Activated CD8-positive, alpha-beta memory T cell treated with anti-CD3 and anti-CD28 coated beads, Interleukin-2, amount 50 U/mL, for 1 hour (primary cell): ENCODE data around the gene NUP43.
"Not testable (repeated sequence)": the region's sequence is repeated elsewhere in the genome, so short reads cannot be mapped to it uniquely, and the experiment has no call there.

Experiments
- DNase-seq: peaks from one replicate; pipeline ENCODE4 v3.0.0-alpha.2; 2020; ENCODE audit errors: extremely low read depth

NUP43 gene

DNA sequence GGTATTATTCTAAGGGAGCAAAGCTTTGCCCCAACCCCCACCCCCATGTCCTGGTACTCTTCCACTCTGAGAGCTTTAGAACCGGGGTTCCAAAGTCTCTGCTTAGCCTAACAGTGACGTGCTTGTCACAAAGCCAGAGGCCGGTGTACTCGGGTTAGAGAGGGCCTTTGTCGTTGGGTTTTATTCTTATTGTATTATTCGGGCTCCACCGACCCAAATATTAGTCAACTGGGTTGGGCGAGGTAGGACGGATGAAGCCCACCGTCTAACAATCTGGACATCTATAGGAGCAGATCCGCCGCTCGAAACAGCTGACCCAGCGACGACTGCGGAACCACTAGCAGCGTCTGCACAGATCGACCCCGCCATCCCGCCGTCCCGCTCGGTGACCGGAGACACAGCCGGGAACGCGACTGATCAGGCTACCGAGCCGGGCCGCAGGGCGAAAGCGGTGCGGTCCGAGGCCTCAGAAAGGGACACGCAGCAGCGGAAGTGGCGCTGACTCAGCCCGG is 2.8 kb upstream of the NUP43 start:
- not testable (repeated sequence) for DNase-seq

DNA sequence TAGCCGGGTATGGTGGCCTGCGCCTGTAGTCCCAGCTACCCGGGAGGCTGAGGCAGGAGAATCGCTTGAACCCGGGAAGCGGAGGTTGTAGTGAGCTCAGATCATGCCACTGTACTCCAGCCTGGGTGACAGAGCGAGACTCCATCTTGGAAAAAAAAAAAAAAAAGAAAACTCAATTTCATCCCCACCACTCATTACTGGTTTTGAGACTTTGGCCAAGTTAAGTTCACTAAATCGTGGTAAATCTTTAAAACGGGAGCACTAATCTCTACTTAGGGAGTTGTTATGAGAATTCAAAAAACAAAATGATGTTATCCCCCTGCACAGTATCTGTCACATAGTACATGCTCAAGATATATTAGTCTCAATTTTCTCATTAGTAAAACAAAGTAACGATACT is 1.1 kb downstream of the NUP43 start:
- not testable (repeated sequence) for DNase-seq

DNA sequence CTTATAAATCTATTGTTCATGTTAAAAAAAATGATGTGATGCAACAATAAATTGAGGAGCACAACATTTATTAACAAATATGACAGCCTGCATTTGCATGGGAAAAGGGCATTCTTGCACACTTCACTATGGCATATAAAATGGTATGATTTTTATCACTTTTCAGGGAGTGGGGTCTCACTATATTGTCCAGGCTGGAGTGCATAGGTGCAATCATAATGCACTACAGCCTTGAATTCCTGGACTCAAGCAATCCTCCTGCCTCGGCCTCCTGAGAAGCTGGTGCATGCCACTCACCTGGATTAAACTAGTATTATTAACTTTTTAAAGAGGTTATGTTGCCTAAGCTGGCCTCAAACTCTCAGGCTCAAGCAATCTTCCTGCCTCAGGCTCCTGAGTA is 11.4 kb downstream of the NUP43 start:
- DNase-seq, result no peak

DNA sequence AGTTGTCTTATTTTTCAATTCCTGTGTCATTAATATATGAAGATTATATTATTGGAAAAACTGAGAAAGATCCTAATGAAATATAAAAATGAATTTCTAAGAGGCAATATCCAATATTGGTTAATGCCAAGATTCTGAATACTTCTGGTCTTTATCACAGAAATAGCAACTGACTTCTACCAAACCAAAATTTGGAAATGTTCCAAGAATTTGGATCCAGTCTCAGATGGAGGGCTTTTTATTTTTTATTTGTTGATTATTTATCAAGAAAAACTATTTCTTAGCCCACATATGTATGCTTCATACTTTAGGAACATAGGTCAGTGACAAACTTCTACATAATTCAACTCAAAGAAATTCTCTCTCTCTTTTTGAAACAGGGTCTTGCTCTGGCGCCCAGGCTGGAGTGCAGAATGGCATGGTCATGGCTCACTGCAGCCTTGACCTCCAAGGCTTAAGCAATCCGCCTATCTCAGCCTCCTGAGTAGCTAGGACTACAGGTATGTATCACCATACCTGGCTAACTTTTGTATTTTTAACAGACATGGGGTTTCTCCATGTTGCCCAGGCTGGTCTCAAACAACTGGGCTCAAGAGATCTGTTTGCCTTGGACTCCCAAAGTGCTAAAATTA is 13.1 kb downstream of the NUP43 start:
- no peak for DNase-seq

DNA sequence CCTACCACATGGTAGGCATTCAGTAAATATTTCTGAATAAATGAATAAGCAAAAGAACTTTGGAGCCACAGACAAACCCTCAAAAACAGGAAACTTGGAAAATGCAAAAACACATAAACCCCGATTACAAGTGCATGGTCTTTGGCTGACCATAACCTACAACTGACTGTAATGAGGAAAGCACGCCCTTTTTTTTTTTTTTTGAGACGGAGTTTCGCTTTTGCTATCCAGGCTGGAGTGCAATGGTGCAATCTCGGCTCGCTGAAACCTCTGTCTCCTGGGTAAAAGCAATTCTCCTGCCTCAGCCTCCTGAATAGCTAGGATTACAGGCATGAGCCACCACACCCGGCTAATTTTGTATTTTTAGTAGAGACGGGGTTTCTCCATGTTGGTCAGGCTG is 16.5 kb downstream of the NUP43 start:
- DNase-seq, result no peak

DNA sequence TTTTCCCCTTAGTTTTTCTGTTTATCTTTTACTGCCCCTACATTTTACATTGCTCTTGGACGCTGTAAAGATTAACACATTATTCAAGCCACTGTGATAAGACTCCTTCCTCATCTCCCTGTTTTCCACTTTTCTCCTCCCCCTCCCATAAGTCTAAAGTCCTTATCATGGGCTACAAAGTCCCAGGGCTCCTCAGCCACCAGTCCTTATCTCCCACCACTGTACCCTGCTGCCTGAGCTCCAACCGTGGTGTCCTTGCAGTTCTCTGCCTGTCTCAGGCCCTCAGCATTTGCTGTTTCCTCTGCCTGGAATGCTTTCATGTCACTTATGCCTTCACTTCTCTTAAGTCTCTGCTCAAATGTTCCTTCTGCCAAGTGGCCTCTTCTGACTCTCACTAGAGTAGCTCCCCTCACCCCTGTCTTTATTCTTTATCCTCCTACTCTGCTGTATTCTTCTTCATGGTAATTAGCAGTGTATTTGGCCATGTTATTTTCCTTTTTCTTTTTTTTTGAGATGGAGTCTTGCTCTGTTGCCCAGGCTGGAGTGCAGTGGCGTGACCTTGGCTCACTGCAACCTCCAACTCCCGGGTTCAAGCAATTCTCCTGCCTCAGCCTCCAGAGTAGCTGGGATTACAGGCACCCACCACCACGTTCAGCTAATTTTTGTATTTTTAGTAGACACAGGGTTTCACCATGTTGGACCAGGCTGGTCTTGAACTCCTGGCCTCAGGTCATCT is 17.7 kb downstream of the NUP43 start:
- DNase-seq, result no peak

DNA sequence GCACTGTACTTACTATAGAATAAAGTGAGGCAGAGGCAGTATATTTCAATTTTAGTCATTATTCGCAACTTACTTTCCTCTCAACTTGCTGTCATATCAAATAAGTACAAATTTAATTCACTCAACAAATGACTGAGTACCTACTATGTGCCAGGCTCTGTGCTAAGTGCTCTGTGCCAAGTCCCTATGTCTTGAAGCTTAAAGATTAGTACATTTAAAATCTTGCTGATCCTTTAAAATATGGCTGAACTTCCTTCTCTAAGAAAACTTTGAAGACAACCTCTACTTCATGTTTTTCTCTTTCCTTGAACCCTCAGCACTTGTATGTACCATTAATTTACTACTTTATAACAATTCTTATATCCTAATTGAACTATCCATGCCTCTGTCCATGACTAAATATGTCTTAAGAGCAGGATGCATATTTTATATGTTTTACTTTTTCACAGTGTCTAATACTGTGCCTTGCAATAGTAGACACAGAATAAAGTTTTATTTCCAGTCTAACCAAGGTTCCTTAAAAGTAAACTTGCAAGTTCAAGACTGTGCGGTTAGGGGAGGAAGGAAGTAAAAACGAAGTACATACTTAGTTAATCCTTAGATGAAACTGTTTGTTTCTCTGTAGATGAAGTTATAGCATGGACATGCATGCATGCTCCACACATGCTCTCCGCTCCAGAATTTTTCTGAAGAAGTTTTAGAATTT is 18.4 kb downstream of the NUP43 start:
- no peak for DNase-seq

DNA sequence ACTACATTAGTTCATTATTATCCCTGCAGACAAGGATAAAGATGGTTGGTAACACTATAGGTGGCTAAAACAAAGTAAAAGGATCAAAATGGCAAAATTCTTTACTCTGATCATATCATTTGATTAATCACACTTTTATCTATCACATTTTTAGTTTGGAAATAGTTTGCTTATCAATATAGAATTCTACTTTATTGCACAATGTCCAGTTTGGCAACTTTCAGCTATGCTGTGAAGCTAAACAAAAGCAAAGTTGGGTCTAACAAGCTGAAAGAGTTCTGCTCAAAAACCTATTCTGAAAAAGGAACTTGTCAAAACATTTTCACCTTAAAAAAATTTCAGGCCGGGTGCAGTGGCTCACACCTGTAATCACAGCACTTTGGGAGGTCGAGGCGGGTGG is 20.5 kb downstream of the NUP43 start:
- DNase-seq, result no peak

DNA sequence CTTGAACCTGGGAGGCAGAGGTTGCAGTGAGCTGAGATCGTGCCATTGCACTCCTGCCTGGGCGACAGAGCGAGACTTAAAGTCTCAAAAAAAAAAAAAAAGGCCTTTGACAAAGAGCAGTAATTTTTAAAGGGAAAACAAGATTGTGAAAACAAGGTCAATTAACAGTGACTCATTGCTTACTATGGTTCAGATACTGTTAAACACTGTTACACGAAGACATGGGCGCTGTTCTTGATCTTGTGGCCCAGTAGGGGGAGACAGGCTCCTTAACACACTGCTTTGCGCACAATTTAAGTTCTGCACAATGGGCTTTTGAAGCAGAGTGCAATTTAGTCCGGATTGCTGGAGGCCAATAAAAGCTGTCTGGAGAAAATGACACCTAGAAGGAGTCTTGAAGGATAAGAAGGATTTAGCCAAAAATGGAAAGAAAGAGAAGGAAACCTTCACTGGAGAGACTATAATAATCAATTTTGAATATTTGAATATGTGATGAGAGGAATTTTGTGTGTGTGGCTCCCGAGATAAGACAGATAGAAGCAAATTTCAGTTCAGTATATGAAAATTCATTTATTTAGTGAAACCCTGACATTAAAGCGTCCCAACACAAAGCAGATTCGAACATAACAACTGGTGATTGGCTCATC is 22.4 kb downstream of the NUP43 start:
- no peak for DNase-seq

DNA sequence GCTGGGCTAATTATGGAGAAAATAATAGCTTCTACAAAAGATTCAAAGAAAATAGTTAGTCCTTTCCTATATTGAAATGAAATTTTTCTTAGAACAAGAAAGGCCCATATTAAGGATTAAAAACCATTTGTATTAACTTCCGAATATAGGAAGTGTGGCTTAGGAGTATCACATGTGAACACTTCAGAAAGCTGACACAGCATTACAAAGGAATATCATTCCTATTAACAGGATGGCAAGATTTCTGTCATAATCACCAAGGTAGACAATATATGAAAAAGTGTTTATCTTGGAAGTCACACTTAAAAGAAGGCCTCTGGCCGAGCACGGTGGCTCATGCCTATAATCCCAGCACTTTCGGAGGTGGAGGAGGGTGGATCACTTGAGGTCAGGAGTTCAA is 23.1 kb downstream of the NUP43 start:
- no peak for DNase-seq

DNA sequence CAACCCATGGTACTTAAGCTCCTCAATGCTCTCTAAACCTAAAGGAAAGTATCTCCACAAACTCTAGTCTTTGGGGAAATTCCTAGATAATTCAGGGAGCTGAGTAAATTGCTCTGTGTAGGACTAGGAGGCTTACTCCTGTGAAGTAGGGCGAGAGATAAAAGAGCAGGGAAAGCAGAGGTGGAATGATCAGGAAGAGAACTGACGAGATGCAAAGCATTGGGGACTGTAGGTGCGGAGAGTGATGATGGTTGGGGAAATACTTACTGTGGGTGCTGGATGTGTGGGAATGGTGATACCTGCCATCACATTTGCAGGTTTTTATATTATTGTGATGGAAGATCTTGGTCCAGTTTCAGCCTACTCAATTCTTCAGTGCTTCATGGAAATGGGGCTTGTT is 26.8 kb downstream of the NUP43 start:
- no peak for DNase-seq

DNA sequence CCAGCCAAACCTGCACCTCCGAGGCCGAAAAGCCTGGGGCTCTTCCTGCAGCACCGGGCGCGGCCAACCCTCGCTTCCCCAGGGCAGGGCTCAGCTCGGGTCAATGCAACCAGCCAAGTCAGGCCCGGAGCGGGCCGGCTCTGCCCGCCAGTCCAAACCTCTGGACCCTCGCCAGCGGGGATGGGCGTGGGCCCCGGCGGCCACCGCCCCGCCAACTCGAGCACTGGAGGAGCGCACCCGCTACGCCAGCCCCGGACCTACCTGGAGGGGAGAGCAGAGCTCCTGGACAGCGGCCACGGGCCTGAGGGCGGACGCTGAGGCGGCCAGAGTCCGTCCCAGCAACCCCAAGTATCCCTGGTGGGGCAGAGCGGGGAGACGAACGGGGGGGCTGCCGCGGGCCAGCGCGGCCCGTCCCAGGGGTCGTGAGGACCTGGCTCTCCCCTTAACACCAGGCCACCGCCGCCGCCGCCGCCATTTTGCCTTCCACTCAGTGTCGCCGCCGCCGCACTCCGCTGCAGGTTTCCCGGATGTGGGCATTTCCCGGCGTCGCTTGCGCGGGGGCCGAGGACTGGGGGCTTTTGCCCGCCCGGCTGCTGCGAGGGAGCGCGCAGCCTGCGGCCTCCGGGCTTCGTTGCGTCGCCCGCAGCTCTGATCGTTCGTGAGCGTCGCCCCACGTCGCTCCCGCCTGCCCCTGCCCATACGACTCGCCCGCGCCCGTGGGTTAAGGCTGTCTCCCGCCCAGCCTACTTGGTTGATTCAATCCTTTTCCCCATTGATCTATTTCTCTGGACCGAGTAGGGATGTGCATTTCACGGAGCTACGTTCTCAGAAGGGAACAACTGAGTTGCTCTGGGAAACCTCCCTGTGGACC is 28.5 kb downstream of the NUP43 start, which contains the start of gene LATS1:
Gene LATS1, minus strand, starts transcription at position 514 of the 871 bp plus-strand sequence. CDS start 15,975 bp downstream, outside the sequence.
- peak; percentile 73 for DNase-seq

DNA sequence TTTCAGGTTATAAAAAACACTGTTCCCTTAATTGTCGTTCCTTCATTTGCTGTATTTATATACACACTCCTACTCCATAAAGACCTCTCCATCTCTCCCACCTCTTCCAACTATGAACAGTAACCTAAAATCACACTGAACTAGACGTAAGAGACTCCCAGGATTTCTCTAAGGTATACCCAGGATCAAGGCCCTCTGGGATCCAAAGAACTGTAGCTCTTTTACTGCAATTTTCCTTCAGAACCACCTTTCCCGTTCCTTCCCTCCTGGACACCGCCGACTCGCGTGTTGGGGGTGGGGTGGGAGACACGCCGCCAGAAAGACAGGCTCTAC is 29.1 kb downstream of the NUP43 start:
- no peak for DNase-seq

DNA sequence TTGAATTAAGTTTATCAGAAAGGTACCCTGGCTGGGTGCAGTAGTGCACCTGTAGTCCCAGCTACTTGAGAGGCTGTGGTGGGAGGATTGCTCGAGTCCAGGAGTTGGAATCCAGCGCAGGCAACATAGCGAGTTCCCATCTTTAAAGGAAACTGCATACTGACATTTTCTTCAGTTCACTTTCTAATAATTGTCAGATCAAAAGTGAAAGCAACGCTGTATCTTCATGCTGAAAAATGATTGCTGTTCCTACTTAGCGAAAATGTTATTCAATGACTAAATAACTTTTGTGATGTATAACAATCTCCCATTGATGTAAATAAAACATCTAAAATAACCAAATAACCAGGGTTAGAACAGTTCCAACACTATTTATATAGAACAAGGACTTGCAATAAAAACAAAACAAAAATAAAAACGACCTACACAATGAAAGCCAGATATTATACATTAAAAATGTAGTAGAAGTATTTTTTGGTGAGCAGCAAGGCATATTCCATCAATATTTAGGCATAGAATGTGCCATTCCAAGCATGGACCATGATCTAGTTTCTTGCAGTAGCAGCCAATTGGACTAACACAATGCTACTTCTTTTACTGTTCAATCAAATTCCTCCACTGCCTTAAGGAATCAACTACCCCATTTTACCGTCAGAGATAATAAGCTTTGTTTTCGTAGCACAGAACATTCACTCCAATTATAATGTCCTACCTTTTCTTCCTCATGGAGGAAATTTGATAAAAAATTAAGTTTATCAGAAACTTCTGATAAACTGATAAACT is 30.0 kb downstream of the NUP43 start:
- no peak for DNase-seq

DNA sequence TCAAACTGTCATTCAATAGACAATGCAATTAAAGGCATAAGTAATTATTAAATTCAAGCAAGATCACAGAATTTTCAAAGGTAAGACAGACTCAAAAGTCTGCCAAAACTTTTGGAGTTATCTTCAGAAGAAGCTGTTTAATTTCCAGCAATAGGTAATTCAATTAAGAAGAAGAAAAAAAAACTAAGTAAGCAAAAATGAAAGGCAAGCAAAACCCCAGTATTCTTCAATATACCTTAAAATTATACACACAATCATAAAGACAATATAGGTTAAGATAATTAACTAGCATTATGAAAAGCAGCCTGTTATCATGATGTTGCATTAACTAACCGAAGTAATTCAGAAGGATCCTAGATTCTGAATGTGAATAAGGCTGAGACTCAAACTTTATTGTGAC is 31.9 kb downstream of the NUP43 start:
- no peak for DNase-seq

DNA sequence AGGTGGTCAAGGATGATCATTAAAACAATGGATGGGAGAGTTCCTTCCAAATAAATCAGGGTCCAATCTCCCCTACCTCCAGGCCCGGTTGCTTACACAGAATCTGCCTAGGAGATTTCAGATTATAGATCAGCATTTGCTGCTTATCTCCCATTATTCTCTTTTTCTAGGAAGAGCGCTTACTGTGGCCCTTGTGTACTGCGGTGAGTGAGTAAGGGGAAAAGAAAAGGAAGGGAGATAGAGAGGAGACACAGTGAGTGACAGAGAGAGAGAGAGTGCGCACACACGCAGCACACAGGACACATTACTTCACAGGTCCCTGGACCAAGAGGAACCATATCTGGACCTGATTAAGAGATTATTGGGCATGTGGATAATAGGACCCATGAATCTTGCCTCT is 34.6 kb downstream of the NUP43 start:
- DNase-seq, result no peak

DNA sequence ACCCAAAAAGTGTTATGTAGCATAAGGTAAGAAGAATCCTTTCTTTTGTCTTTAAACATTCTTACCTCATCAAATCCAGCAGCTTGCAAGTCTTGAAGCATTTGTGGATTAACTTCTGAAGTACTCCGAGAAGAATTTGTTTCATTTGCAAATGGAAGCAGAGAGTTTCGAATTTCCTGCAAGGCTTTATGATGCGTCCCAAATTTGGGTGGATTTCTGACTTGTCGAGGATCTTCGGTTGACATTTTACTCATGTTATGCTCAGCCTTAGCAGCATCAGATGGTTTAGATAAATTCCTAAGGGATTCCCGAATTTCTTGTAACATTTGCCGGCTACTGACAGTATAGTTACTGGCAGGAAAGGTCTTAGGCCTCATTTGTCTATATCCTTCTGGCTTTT is 44.6 kb downstream of the NUP43 start:
- no peak for DNase-seq

DNA sequence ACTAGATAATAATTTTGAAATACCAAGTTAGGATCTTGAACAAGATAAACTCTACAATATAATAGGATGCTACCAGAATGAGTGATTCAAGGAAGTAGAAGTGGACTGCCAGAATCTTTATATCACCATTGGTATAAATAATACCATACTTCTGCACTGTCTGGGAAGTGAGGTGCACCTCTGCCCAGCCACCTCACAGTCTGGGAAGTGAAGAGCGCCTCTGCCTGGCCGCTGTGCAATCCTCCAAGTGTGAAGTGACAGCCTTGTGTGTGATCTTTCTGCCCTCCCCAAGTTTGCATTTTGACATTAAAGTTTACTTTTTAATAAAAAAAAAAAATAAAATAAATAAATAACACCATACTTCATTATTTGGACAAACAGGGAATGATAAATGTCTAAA is 47.2 kb downstream of the NUP43 start:
- DNase-seq, result no peak

DNA sequence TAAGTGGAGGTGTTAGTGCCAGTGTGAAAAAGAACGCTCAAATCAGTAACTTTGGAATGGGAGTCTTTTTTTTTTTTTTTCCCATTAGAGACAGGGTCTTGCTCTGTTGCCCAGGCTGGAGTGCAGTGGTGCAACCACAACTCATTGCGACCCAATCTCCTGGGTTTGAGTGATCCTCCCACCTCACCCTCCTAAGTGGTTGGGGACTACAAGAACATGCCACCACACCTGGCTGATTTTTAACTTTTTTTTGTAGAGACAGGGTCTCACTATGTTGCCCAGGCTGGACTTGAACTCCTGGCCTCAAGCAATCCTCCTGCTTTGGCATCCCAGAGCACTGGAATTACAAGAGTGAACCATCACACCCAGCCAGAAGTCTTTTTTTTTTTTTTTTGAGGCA is 48.2 kb downstream of the NUP43 start:
- DNase-seq, result no peak

DNA sequence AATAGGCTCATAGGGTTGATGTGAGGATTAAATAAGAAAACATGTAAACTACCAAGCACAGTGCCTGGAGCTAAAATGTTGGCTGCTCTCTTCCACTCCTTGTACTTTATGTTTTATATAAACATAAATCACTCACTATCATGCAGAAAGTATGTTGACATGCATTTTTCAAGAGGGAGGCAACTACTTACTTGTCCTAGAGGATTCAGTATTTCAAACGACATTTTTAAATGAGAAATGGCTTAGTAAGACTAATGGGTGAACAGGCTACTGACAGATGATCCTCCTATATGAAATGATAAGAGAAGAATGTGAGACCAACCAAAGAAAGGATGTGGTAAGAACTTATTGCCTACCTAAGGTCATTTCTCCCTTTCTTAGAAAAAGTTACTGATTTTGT is 49.4 kb downstream of the NUP43 start:
- no peak for DNase-seq

DNA sequence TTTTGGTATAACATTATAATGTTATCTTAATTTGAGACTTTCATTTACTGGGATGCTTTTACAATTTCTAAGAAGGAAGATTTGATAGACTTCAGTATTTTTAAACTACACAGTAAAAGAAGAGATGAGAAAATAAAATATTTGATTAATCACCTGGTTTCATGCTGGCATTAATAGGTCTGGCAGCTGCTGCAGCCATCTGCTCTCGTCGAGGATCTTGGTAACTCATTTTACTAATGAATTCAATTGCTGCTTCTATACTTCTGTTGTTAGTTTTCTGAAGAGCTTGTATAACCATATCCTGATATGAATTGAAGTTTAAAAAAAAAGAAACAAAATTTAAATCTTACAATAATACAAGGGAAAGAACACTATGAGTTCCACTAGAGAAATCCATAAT is 51.4 kb downstream of the NUP43 start:
- no peak for DNase-seq
